PC-3 (cell line): ENCODE measurements around the gene MARCHF3. TPM values are rescaled to one million over a fixed set of nuclear protein-coding genes. Genes with fewer than 3 reads are reported as not detected.
"Not testable (repeated sequence)": the region's sequence is repeated elsewhere in the genome, so short reads cannot be mapped to it uniquely, and the experiment has no call there.

ENCODE experiments used
- ATAC-seq: fragments of 200-7000 bp; cut with Tn5 transposase; 2 replicates; pipeline ENCODE4 v1.9.1; 2020; ENCODE audit warnings: mild to moderate bottlenecking, moderate library complexity
- BruUV-seq: library from RNA; stranded (reverse); fragments of 400-500 nt; replicated peaks from 2 replicates; lab custom pipeline; 2021; lab: Mats Ljungman, UMichigan
- CTCF ChIA-PET: fragments of 300-600 bp; sonication (Branson Sonifier 250); formaldehyde crosslinking; loops from one replicate; lab custom pipeline; 2022; ENCODE audit warnings: antibody characterized with exemption; lab: Charles Lee
- POLR2A ChIA-PET: fragments of 300-600 bp; sonication (Branson Sonifier 250); formaldehyde crosslinking; loops from one replicate; lab custom pipeline; 2022; ENCODE audit warnings: antibody characterized with exemption; ENCODE audit not compliant: unreplicated experiment; lab: Charles Lee
- DNase-seq: peaks from one replicate; pipeline ENCODE4 v3.0.0-alpha.2; 2015
- H2AFZ ChIP-seq: fragments of 300-600 bp; sonication (generic); 2 replicates; pipeline ENCODE4 v1.6.0; 2016; ENCODE audit warnings: antibody characterized with exemption, low read length
- H3F3A ChIP-seq: fragments of 300-600 bp; sonication (generic); one replicate; pipeline ENCODE4 v1.6.0; 2017; ENCODE audit warnings: antibody characterized with exemption, low read length, control low read depth, mild to moderate bottlenecking; ENCODE audit not compliant: unreplicated experiment
- H3K27ac ChIP-seq: fragments of 300-600 bp; sonication (generic); 2 replicates; pipeline ENCODE4 v1.5.1; 2016; ENCODE audit warnings: mild to moderate bottlenecking, low read length
- H3K27me3 ChIP-seq: fragments of 300-600 bp; sonication (generic); 2 replicates; pipeline ENCODE4 v1.6.1; 2016; ENCODE audit warnings: low read length, mixed read lengths
- H3K36me3 ChIP-seq: fragments of 300-600 bp; sonication (generic); 2 replicates; pipeline ENCODE4 v1.6.1; 2016; ENCODE audit warnings: low read depth, mixed run types, low read length, mixed read lengths
- H3K4me1 ChIP-seq: fragments of 300-600 bp; sonication (generic); 2 replicates; pipeline ENCODE4 v1.5.1; 2016; ENCODE audit warnings: low read length; ENCODE audit not compliant: insufficient read depth
- H3K4me2 ChIP-seq: fragments of 300-600 bp; sonication (generic); 2 replicates; pipeline ENCODE4 v1.6.0; 2016; ENCODE audit warnings: low read length
- H3K4me3 ChIP-seq: fragments of 300-600 bp; sonication (generic); 2 replicates; pipeline ENCODE4 v1.5.1; 2016; ENCODE audit warnings: mild to moderate bottlenecking, low read length, mixed read lengths
- H3K79me2 ChIP-seq: fragments of 300-600 bp; sonication (generic); 2 replicates; pipeline ENCODE4 v1.6.1; 2017; ENCODE audit warnings: low read length, mixed read lengths
- H3K9ac ChIP-seq: fragments of 300-600 bp; sonication (generic); 2 replicates; pipeline ENCODE4 v1.6.0; 2016; ENCODE audit warnings: mild to moderate bottlenecking, low read length
- H3K9me2 ChIP-seq: fragments of 300-600 bp; sonication (generic); replicated peaks from 2 replicates; pipeline ENCODE4 v1.6.1; 2016; ENCODE audit warnings: mixed run types, low read length, mixed read lengths
- H3K9me3 ChIP-seq: fragments of 300-600 bp; sonication (generic); 2 replicates; pipeline ENCODE4 v1.6.1; 2016; ENCODE audit warnings: low read length, mixed read lengths
- H4K20me1 ChIP-seq: fragments of 300-600 bp; sonication (generic); 2 replicates; pipeline ENCODE4 v1.6.1; 2016; ENCODE audit warnings: low read length, mixed read lengths
- CTCF ChIP-seq: fragments of 300-600 bp; sonication (generic); conservative IDR thresholded peaks from 2 replicates; pipeline ENCODE4 v1.5.1; 2017; ENCODE audit warnings: antibody characterized with exemption, low read depth, mild to moderate bottlenecking, low read length
- EZH2 ChIP-seq: fragments of 300-600 bp; sonication (generic); IDR thresholded peaks from one replicate; pipeline ENCODE4 v1.6.1; 2017; ENCODE audit warnings: antibody characterized with exemption, mild to moderate bottlenecking, low read length; ENCODE audit not compliant: unreplicated experiment
- EZH2phosphoT487 ChIP-seq: fragments of 300-600 bp; sonication (generic); IDR thresholded peaks from 2 replicates; pipeline ENCODE4 v1.6.1; 2018; ENCODE audit warnings: mild to moderate bottlenecking, antibody characterized with exemption, low read length, borderline replicate concordance
- intact Hi-C: fragments of 100-400 bp; cut with micrococcal nuclease; formaldehyde crosslinking; loops from 2 replicates; pipeline ENCODE4 v1.9.0; 2023
- total RNA-seq: library from RNA; depleted of rRNA; stranded (reverse); fragments of >200 nt; gene quantifications from 2 replicates; pipeline ENCODE4 v1.2.3, GENCODE V29; 2014

MARCHF3 gene
- total RNA-seq, 1 experiment from 2014 or later: 2.5 TPM

- ChIA-PET CTCF (no interaction called here), POLR2A (no interaction called here)
- H3K36me3 ChIP-seq: no peaks in the 10 kb centered on the region
- ATAC-seq (no peak), DNase-seq (no peak)
- no peak overlapping the region for H2AFZ ChIP-seq
- H4K20me1 ChIP-seq: no peaks in the 10 kb centered on the region
- H3K4me3 ChIP-seq: no peak overlapping the region
- no peak overlapping the region for H3K27ac ChIP-seq
- no peak for TF ChIP-seq EZH2phosphoT487
- no peak for TF ChIP-seq CTCF
- no peak for TF ChIP-seq EZH2
- H3K4me2 ChIP-seq: no peak overlapping the region
- no peaks in the 10 kb centered on the region for H3K9me2 ChIP-seq
- BruUV-seq: no TSS peak
- no peaks in the 10 kb centered on the region for H3K4me1 ChIP-seq
- intact Hi-C loops: no loop called here
- H3K27me3 ChIP-seq: no peaks in the 10 kb centered on the region
- H3K9me3 ChIP-seq: no peaks in the 10 kb centered on the region
- H3K9ac ChIP-seq: no peak overlapping the region
- H3K79me2 ChIP-seq: no peaks in the 10 kb centered on the region
- no peaks in the 10 kb centered on the region for H3F3A ChIP-seq
These were observed 7.5 kb downstream of the MARCHF3 start for GRCh38 chr5:127022846-127023245.

- no peaks in the 10 kb centered on the region for H3F3A ChIP-seq
- no peak overlapping the region for H3K9ac ChIP-seq
- no peak overlapping the region for H3K27ac ChIP-seq
- ATAC-seq: no peak
- H3K9me2 ChIP-seq: no peaks in the 10 kb centered on the region
- no peaks in the 10 kb centered on the region for H3K27me3 ChIP-seq
- no peaks in the 10 kb centered on the region for H3K79me2 ChIP-seq
- no peaks in the 10 kb centered on the region for H3K9me3 ChIP-seq
- POLR2A ChIA-PET: interaction anchor here (0.6 kb wide), 1 partner anchor 27 kb away, joined by 3 read pairs; no protein-coding TSS in a partner anchor
- TF ChIP-seq EZH2 (no peak), EZH2phosphoT487 (no peak), CTCF (no peak)
- H3K36me3 ChIP-seq: no peaks in the 10 kb centered on the region
- no peaks in the 10 kb centered on the region for H3K4me1 ChIP-seq
- no TSS peak for BruUV-seq
- CTCF ChIA-PET: no interaction called here
- H4K20me1 ChIP-seq: no peaks in the 10 kb centered on the region
- no peak overlapping the region for H3K4me3 ChIP-seq
- H2AFZ ChIP-seq: no peak overlapping the region
- DNase-seq: no peak
- intact Hi-C loops: no loop called here
- no peak overlapping the region for H3K4me2 ChIP-seq
These were observed 10.4 kb downstream of the MARCHF3 start for GRCh38 chr5:127019928-127020327.

- DNase-seq, H3K27ac ChIP-seq, H4K20me1 ChIP-seq, H3K4me3 ChIP-seq, H3K9me2 ChIP-seq, ATAC-seq, BruUV-seq, H3K27me3 ChIP-seq, H3K79me2 ChIP-seq, H2AFZ ChIP-seq, H3K4me2 ChIP-seq, H3K36me3 ChIP-seq, intact Hi-C loops, H3F3A ChIP-seq, H3K9me3 ChIP-seq, H3K9ac ChIP-seq, CTCF ChIA-PET, POLR2A ChIA-PET, H3K4me1 ChIP-seq: not testable (repeated sequence)
These were observed 13.6 kb downstream of the MARCHF3 start for GRCh38 chr5:127016722-127017121.
